ENCODE measurements around the gene TMPRSS11D.

DNA sequence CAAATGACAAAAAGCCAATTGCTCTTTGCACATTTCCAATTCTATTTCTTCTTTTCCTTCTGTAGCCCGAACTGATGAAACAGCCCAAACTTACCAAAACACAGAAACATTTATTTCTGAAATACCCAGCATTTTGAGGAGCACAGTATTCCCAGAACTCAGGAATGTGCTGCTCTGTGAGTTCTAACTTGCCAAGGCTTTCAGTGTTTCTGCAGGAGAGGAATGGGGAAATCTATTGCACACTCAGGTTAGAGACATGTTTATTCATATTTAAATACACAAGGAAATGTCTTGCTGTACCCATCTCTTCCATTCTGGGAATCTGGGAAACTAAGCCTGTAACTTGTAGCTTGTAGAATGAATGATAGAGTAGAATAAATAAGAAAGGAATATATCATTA, 10.7 kb downstream of the TMPRSS11D start:
- TF ChIP-seq EZH2 (IDR thresholded peaks at IDR 0.05; ENCODE audit: insufficient read depth, poor library complexity, severe bottlenecking) (no peak), EZH2phosphoT487 (IDR thresholded peaks at IDR 0.05; ENCODE audit: insufficient read depth, low read depth) (no peak)
